ENCODE measurements around the gene COL16A1. TPM values are rescaled to one million over a fixed set of nuclear protein-coding genes. Genes with fewer than 3 reads are reported as not detected.
A peak's percentile ranks its signal among the peaks of the same experiment; 100 is the strongest.

COL16A1 gene
- polyA plus RNA-seq, 3 donors: 50.2 to 59.0 (median 56.5) TPM

GRCh38 chr1:31650161-31651088 lies 53.4 kb downstream of the COL16A1 start:
- DNase-seq: no peak

GRCh38 chr1:31648641-31649357 lies 55.0 kb downstream of the COL16A1 start:
- no peak for DNase-seq

GRCh38 chr1:31648190-31648589 lies 55.6 kb downstream of the COL16A1 start:
- DNase-seq: no peak

- no peak for DNase-seq
These were observed 56.7 kb downstream of the COL16A1 start for GRCh38 chr1:31647106-31647505.

- no peak for DNase-seq
These were observed 57.4 kb downstream of the COL16A1 start for GRCh38 chr1:31646259-31646960.

- DNase-seq: no peak
These were observed 58.6 kb downstream of the COL16A1 start for GRCh38 chr1:31645274-31645568.

- peak; percentile 98 for DNase-seq
These were observed 59.1 kb downstream of the COL16A1 start, which contains the start of gene PEF1 for GRCh38 chr1:31644560-31645273. PEF1 (minus strand) TSS chr1:31644876; CDS start chr1:31644864, 12 bp downstream.

GRCh38 chr1:31643976-31644559 lies 59.7 kb downstream of the COL16A1 start:
- DNase-seq: no peak

- DNase-seq: no peak
These were observed 60.9 kb downstream of the COL16A1 start for GRCh38 chr1:31642897-31643296.

- no peak for DNase-seq
These were observed 61.5 kb downstream of the COL16A1 start for GRCh38 chr1:31642366-31642765.

- DNase-seq: no peak
These were observed 62.9 kb downstream of the COL16A1 start for GRCh38 chr1:31640964-31641363.

- DNase-seq: no peak
These were observed 63.6 kb downstream of the COL16A1 start for GRCh38 chr1:31640179-31640578.

- DNase-seq: no peak
These were observed 64.3 kb downstream of the COL16A1 start for GRCh38 chr1:31639543-31639942.

GRCh38 chr1:31637915-31638673 lies 65.7 kb downstream of the COL16A1 start:
- no peak for DNase-seq

GRCh38 chr1:31633117-31633516 lies 70.7 kb downstream of the COL16A1 start:
- DNase-seq: no peak

- DNase-seq: no peak
These were observed 71.2 kb downstream of the COL16A1 start for GRCh38 chr1:31632649-31633048.

GRCh38 chr1:31628931-31629556 lies 74.8 kb downstream of the COL16A1 start:
- DNase-seq: no peak

- DNase-seq: no peak
These were observed 75.8 kb downstream of the COL16A1 start for GRCh38 chr1:31627930-31628559.

GRCh38 chr1:31627301-31627929 lies 76.4 kb downstream of the COL16A1 start:
- no peak for DNase-seq

Measured in renal pelvis (tissue), 4 donors.